SK-N-SH treated with all-trans-retinoic acid at 6 μM for 48 hours (cell line): ENCODE data around the gene LILRA1.

Experiments
- GLIS3 ChIP-seq: fragments of 250-450 bp; sonication (Bioruptor Pico); IDR thresholded peaks from 2 replicates; pipeline ENCODE4 v1.5.0; 2020; ENCODE audit warnings: mild to moderate bottlenecking, moderate library complexity
- ISL1 ChIP-seq: fragments of 250-450 bp; sonication (Bioruptor Pico); IDR thresholded peaks from 2 replicates; pipeline ENCODE4 v2.1.2; 2022; ENCODE audit warnings: mild to moderate bottlenecking, moderate library complexity
- PPARA ChIP-seq: fragments of 250-450 bp; sonication (Bioruptor Pico); IDR thresholded peaks from 2 replicates; pipeline ENCODE4 v1.5.0; 2020; ENCODE audit warnings: mild to moderate bottlenecking, borderline replicate concordance
- ZFP3 ChIP-seq: fragments of 250-450 bp; sonication (Bioruptor Pico); IDR thresholded peaks from 2 replicates; pipeline ENCODE4 v1.5.0; 2020; ENCODE audit warnings: mild to moderate bottlenecking, moderate library complexity
- ZFP30 ChIP-seq: fragments of 450-650 bp; formaldehyde crosslinking; IDR thresholded peaks from 2 replicates; pipeline ENCODE4 v1.5.0; 2022; ENCODE audit warnings: mild to moderate bottlenecking, moderate library complexity

DNA sequence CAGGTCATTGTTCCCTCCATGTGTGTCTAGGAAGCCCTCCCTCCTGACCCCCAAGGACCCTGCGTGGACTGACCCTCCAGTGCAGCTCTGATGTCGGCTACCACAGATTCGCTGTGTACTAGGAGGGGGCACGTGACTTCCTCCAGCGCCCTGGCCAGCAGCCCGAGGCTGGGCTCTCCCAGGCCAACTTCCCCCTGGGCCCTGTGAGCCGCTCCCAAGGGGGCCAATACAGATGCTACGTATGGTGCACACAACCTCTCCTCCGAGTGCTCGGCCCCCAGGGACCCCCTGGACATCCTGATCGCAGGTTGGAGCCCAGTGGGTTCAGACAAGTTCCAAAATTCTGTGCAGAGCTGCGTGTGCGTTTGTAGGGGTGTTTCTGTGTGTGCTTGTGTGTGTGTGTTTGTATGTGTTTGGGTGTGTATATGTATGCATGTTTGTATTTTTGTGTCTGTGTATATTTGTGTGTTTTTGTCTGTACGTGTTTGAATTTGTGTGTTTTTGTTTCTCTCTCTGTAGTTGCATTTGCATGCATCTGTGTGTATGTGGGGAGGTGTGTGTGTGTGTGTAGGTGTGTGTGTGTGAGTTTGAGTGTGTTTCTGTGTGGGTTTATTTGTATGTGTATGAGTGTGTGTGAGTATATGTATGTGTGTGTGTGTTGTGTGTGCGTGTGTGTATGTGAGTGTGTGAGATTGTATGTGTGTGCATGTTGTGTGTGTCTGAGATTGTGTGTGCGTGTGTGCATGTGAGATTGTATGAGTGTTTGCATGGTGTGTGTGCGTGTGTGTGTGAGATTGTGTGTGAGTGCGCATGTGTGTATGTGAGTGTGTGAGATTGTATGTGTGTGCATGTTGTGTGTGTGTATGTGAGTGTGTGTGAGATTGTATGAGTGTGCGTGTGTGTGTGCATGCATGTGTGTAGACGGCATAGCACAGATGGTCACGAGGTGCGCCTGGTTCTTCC lies 41.2 kb upstream of the LILRA1 start:
- TF ChIP-seq ZFP3 (CRISPR knock-in tag) (no peak), ZFP30 (no peak), ISL1 (CRISPR knock-in tag) (no peak), PPARA (CRISPR knock-in tag) (no peak), GLIS3 (CRISPR knock-in tag) (no peak)
